ENCODE data around the gene DUOX2. TPM values are rescaled to one million over a fixed set of nuclear protein-coding genes. Genes with fewer than 3 reads are reported as not detected.

The DUOX2 gene
- total RNA-seq, 1 donor from 2014 or later = not detected

DNA sequence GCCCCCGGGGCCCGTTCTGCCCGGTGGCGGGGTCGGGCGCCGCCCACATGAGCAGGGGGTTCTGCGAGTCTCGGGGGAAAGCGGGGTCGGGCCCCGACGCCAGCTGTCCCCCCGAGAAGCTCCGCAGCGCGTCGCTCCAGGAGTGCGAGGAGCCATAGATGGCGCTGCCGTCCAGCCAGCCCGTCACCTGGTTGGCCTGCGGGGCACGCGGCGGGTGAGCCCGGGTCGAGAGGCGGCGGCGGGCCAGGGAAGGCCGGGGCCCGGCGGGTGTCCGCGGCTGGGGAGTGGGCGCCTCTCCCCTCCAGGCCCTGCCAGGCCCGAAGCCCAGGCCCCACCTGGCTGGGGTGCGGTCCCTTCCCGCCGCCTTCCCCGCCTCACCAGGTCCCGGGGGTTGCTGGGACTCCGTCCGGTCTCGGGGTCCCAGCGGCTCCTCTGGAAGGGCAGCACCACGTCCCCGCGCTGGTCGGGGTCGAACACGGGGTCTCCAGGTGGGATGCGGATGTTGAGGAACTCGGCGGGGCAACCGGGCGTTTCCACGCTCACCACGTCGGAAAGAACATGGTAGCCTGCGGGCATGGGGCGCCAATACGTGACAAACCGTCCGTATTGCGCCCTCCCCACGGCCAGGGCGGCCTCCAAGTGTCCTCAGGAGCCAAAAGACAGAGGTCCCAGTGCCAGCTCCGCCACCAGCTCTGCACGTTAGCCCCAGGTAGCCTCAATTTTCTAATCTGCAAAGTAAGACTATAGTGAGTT lies 2.4 kb downstream of the DUOX2 start:
- TF ChIP-seq, protein P1, sequence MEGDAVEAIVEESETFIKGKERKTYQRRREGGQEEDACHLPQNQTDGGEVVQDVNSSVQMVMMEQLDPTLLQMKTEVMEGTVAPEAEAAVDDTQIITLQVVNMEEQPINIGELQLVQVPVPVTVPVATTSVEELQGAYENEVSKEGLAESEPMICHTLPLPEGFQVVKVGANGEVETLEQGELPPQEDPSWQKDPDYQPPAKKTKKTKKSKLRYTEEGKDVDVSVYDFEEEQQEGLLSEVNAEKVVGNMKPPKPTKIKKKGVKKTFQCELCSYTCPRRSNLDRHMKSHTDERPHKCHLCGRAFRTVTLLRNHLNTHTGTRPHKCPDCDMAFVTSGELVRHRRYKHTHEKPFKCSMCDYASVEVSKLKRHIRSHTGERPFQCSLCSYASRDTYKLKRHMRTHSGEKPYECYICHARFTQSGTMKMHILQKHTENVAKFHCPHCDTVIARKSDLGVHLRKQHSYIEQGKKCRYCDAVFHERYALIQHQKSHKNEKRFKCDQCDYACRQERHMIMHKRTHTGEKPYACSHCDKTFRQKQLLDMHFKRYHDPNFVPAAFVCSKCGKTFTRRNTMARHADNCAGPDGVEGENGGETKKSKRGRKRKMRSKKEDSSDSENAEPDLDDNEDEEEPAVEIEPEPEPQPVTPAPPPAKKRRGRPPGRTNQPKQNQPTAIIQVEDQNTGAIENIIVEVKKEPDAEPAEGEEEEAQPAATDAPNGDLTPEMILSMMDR (IDR thresholded peaks at IDR 0.05) = no peak
- Mint-ChIP-seq H3K4me1 (ENCODE audit: unreplicated experiment) (peaks cover 8% of the 10 kb centered on the region), H3K9me3 (ENCODE audit: unreplicated experiment) (no peaks in the 10 kb centered on the region), H3K27ac (ENCODE audit: unreplicated experiment) (no peak overlapping the region), H3K27me3 (ENCODE audit: unreplicated experiment) (peaks cover 62% of the 10 kb centered on the region), H3K4me3 (ENCODE audit: unreplicated experiment) (no peak overlapping the region), H3K36me3 (ENCODE audit: unreplicated experiment) (no peaks in the 10 kb centered on the region)
- DNase-seq (ENCODE audit: extremely low spot score, unreplicated experiment) = no peak

DNA sequence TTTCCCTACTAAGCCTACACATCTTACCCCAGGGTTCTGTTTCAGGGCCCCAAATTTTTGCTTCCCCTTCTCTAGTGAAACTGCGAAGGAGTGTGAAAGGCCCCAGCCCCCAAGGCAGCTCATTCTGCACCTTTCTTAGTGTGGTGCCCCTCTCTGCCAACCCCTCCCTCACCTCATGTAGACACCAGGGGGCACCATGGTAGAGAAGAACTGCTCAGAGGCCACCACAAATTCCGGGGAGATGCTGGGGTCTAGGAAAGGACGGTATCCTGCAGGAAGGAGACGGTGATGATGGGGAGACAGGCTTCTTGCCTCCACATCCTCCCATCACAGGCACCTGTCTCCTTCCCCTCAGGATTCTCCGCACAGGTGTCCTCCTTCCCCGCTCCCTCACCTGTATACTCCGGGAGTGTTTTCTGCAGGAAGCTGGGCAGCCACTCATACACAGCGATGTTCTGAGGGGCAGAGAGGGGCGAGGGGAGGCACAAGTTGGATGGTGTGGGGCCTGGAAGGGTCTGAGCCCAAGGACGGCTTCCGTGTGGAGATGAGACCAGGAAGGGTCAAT lies 3.6 kb downstream of the DUOX2 start:
- H3K4me3 Mint-ChIP-seq (ENCODE audit: unreplicated experiment) = no peak overlapping the region
- DNase-seq (ENCODE audit: extremely low spot score, unreplicated experiment) = no peak

DNA sequence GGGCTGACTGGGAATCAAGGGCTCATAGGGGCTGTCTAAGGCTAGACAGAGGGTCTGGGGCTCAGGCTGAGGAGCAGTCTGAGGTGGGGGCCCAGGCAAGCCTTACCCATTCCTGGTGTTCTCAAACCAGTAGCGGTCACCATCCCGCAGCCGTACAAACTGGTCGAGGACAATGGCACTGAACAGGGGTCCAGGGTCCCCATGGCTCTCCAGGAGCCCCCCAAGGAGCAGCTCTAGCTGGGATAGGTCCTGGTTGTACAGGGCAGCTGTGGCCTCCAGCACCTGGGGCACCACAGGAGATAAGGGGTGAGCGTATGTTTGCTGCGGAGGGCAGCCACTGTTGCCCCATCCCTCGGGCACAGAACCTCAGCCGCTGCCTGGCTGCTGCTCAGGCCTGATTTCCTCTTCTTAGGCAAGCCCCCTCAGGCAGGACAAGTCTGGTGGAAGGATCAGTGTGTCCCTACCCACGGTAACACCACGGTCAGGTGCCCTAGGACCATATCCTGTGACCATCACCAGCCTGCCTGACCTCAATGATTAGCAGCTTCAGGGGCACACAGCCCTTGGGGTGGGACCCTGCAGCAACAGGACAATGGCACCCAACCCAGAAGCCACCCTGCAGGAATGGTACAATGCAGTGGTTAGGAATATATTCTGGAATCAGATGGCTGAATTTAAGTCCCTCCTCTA lies 5.9 kb downstream of the DUOX2 start:
- H3K36me3 Mint-ChIP-seq (ENCODE audit: unreplicated experiment) = no peaks in the 10 kb centered on the region
- no peak overlapping the region for H3K4me3 Mint-ChIP-seq (ENCODE audit: unreplicated experiment)
- H3K4me1 Mint-ChIP-seq (ENCODE audit: unreplicated experiment) = peaks cover 7% of the 10 kb centered on the region
- peaks cover 44% of the 10 kb centered on the region for H3K27me3 Mint-ChIP-seq (ENCODE audit: unreplicated experiment)
- TF ChIP-seq, protein P1 (IDR thresholded peaks at IDR 0.05) = no peak
- no peak for DNase-seq (ENCODE audit: extremely low spot score, unreplicated experiment)
- H3K27ac Mint-ChIP-seq (ENCODE audit: unreplicated experiment) = no peak overlapping the region
- no peaks in the 10 kb centered on the region for H3K9me3 Mint-ChIP-seq (ENCODE audit: unreplicated experiment)

More for the DNA sequence above, 3.6 kb downstream of the DUOX2 start:
- H3K36me3 Mint-ChIP-seq (ENCODE audit: unreplicated experiment) = no peaks in the 10 kb centered on the region
- H3K9me3 Mint-ChIP-seq (ENCODE audit: unreplicated experiment) = no peaks in the 10 kb centered on the region
- peaks cover 57% of the 10 kb centered on the region for H3K27me3 Mint-ChIP-seq (ENCODE audit: unreplicated experiment)
- TF ChIP-seq, protein P1 (IDR thresholded peaks at IDR 0.05) = no peak
- H3K27ac Mint-ChIP-seq (ENCODE audit: unreplicated experiment) = no peak overlapping the region
- H3K4me1 Mint-ChIP-seq (ENCODE audit: unreplicated experiment) = peaks cover 8% of the 10 kb centered on the region

DNA sequence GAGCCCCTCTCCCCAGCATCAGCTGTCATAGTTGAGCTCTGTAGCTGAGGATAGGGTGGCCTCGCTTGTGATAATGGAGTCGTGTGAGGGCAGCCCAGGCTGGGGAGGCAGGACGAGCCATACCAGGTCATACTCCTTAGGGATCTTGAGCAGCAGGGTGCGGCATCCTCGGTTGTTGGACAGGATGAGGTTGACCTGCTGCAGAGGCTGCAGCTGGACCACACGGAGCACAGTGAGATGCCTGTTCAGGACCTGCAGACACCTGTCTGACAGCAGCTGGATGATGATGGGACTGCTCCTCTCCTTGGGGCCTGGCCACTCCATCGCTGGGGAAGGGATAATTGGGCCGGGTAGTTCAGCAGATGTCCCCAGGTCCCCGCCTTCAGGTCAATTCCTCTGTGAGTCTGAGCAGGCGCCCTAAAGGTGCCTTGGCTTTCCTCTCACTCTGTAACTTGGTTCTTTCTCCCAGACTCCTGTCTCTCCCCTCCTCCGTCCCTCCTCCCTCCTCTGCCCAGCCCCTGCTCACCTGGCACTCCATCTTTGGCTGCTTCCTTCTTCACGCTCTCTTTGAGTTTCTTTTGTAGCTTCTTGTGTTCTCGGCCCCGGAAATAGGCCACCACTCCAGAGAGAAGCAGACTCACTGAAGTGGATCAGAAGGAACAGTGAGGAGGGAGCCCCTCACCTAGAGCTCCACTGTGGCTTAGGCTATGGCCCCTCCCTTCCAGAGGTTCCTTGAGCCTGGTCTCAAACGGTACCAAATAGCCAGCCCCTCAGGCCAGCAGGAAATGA lies 7.8 kb downstream of the DUOX2 start:
- no peak for DNase-seq (ENCODE audit: extremely low spot score, unreplicated experiment)
- Mint-ChIP-seq H3K4me3 (ENCODE audit: unreplicated experiment) (no peak overlapping the region), H3K4me1 (ENCODE audit: unreplicated experiment) (no peaks in the 10 kb centered on the region), H3K27me3 (ENCODE audit: unreplicated experiment) (peaks cover 31% of the 10 kb centered on the region), H3K9me3 (ENCODE audit: unreplicated experiment) (no peaks in the 10 kb centered on the region), H3K27ac (ENCODE audit: unreplicated experiment) (no peak overlapping the region), H3K36me3 (ENCODE audit: unreplicated experiment) (no peaks in the 10 kb centered on the region)
- TF ChIP-seq, protein P1 (IDR thresholded peaks at IDR 0.05) = no peak

Data from osteocyte (in vitro differentiated cells).